Measurements from ENCODE around the gene SPRED3.
"Not testable (repeated sequence)": the region's sequence is repeated elsewhere in the genome, so short reads cannot be mapped to it uniquely, and the experiment has no call there.

The SPRED3 gene

DNA sequence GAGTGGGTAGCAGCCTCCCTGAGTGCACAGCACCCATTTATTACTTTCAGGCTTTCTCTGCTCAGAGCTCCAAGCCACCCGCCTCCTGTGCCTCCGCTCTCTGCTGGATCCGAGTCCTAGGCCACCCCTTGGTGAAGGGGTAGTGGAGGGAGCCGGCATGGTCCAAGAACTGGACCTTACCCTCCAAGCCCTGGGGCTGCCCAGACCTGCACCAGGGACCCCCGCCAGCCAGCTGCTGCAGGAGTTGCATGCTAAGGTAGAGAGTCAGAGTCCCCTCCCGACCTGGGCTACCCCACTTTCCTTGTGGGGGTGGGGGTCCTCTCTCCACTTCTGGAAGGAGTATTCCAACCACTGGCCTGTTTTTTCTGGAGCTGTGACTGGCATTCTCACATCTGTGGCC, 16.4 kb downstream of the SPRED3 start:
- TF ChIP-seq, protein P1, sequence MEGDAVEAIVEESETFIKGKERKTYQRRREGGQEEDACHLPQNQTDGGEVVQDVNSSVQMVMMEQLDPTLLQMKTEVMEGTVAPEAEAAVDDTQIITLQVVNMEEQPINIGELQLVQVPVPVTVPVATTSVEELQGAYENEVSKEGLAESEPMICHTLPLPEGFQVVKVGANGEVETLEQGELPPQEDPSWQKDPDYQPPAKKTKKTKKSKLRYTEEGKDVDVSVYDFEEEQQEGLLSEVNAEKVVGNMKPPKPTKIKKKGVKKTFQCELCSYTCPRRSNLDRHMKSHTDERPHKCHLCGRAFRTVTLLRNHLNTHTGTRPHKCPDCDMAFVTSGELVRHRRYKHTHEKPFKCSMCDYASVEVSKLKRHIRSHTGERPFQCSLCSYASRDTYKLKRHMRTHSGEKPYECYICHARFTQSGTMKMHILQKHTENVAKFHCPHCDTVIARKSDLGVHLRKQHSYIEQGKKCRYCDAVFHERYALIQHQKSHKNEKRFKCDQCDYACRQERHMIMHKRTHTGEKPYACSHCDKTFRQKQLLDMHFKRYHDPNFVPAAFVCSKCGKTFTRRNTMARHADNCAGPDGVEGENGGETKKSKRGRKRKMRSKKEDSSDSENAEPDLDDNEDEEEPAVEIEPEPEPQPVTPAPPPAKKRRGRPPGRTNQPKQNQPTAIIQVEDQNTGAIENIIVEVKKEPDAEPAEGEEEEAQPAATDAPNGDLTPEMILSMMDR (conservative IDR thresholded peaks at IDR 0.05): no peak
- H3K27ac ChIP-seq: no peak overlapping the region

DNA sequence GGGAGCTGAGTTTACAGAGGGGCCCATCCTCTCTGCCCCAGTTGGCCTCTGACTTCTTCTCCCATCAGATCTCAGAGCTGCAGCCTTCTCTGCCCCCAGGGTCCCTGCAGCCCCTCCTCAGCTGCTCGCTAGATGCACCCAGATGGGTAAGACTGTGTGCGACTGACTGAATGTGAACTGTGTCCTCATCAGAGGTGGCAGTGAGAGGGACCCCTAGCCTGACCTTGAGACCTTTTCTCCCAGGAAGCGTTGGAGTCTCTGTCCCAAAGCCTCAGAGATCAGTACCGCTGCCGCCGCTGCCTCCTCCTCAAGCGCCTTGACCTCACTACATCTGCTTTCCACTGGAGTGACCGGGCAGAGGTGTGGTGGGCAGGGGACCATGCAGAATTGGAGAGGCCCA, 16.8 kb downstream of the SPRED3 start:
- no peak overlapping the region for H3K27ac ChIP-seq
- TF ChIP-seq, protein P1 (conservative IDR thresholded peaks at IDR 0.05): no peak

DNA sequence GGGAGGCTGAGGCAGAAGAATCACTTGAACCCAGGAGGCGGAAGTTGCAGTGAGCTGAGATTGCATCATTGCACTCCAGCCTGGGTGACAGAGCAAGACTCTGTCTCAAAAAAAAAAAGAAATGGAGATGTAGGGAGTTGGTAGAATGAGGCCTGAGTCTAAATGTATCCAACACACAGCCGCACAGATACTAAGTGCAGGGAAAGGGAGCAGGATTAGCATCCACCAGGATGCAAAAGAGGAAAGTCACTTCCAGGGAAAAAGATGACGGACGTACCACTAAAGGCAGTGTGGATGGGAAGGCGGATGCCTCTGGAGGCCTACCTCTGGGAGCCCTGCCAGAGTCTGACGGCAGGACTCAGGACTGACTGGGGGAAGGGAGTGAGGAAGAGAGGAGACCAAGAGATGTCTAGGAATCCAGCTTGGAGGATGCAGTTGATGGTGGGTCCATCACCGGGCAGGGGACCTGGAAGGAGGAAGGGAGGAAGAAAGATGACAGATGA, 21.2 kb downstream of the SPRED3 start:
- TF ChIP-seq, protein P1 (conservative IDR thresholded peaks at IDR 0.05): no peak
- H3K27ac ChIP-seq: no peak overlapping the region

DNA sequence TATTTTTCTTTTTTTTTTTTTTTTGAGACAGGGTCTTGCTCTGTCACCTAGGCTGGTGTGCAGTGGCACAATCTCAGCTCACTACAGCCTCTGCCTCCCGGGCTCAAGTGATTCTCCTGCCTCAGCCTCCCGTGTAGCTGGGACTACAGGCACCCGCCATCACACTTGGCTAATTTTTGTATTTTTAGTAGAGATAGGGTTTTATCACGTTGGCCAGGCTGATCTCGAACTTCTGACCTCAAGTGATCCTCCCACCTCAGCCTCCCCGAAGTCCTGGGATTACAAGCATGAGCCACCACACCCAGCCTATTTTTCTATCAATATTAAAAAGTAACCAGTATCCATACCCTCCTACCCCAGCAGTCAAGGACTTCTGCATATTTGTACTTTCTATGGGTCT, 21.9 kb downstream of the SPRED3 start:
- H3K27ac ChIP-seq: not testable (repeated sequence)

DNA sequence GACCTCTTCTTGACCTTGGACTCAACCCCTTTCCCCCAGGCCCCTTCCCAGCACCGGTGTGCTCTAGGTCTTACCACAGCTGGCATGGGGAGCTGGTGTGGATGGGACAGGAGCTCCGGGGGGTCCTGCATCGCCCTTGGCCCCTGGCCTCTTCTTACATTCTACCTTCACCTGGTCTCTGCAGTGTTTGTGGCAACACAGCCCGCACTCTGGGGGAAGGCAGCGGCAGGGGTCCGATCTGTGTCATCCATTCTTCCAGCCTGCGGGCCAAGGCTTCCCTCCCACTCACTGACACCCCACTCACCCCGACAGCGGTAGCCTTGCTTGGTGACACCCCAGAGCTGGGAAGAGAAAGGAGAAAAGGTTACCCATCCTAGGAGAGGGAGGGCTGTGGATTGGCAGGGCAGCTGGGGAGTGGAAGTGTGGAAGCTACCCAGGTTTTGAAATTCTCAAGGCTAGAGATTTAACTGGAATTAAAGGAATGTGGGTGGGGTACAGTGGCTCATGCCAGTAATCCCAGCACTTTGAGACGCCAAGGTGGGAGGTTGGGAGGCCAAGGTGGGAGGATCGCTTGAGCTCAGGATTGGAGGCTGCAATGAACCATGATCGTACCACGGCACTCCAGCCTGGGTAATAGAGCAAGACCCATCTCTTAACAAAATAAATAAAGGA, 22.7 kb downstream of the SPRED3 start:
- no peak overlapping the region for H3K27ac ChIP-seq

DNA sequence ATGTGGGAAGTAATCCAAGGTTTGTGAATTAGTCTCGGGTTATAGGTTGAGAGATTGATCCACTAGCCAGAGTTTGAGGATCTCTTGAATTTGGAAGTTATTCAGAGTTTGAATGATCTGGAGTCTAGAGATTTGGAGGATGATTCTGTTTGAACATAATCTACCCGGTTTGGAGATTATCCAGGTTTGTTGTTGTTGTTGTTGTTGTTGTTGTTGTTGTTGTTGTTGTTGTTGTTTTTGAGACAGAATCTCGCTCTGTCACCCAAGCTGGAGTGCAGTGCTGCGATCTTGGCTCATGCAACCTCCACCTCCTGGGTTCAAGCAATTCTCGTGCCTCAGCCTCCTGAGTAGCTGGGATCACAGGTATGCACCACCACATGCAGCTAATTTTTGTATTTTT, 23.4 kb downstream of the SPRED3 start:
- H3K27ac ChIP-seq: not testable (repeated sequence)

More for the DNA sequence above, 22.7 kb downstream of the SPRED3 start:
- TF ChIP-seq, protein P1 (conservative IDR thresholded peaks at IDR 0.05): no peak

DNA sequence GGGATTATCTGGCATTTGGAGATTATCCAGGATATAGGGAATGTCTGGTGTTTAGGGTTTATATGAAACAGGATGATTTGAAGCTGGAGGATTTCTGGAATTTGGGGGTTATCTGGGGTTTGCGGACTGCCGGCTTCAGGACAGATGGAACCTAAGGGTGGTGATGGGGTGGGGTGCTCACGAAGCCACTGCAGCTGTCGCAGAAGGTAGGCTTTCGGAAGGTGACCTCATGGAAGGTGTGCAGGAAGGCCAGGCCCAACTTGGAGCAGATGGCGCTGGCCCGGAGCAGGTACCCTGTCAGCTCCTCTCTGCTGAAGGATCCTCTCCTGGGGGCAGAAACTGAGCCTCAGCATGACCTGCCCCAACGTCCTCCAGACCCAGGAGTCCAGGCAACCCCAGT, 24.0 kb downstream of the SPRED3 start:
- TF ChIP-seq, protein P1 (conservative IDR thresholded peaks at IDR 0.05): no peak
- no peak overlapping the region for H3K27ac ChIP-seq

DNA sequence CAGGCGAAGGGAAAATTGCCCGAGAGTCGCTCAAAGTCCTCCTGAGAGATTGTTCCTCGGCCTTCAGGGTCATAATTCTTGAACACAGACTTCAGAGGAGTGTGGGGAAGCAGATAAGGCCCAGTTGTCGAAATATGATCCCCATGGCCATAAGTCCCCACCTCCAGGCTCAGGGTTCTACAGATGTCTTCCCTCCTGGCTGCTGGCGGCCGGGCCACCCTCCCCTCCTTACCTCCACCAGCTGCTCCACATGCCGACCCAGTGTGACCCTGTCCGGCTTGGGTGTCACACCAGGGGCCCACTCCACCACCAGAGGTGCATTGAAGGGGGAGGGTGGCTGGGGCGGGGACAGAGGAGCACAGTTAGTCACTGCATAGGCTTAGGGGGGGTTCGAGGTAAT, 24.5 kb downstream of the SPRED3 start:
- TF ChIP-seq, protein P1 (conservative IDR thresholded peaks at IDR 0.05): no peak
- no peak overlapping the region for H3K27ac ChIP-seq
